PC-9 (cell line): ENCODE data around the gene RHOC. TPM values are rescaled to one million over a fixed set of nuclear protein-coding genes. Genes with fewer than 3 reads are reported as not detected.

Experiments
- BruUV-seq: library from RNA; stranded (reverse); fragments of 400-500 nt; replicated peaks from 2 replicates; lab custom pipeline; 2021; lab: Mats Ljungman, UMichigan
- CTCF ChIA-PET: fragments of 300-600 bp; sonication (Branson Sonifier 250); formaldehyde crosslinking; loops from one replicate; lab custom pipeline; 2022; ENCODE audit warnings: antibody characterized with exemption; lab: Charles Lee
- POLR2A ChIA-PET: fragments of 300-600 bp; sonication (Branson Sonifier 250); formaldehyde crosslinking; loops from one replicate; lab custom pipeline; 2022; ENCODE audit warnings: antibody characterized with exemption; ENCODE audit not compliant: unreplicated experiment; lab: Charles Lee
- DNase-seq, 2 experiments: peaks; one replicate each; pipeline versions ENCODE4 v3.0.0 to v3.0.0-alpha.2; 2015 to 2022; ENCODE audit warnings: mixed read lengths in 1 of 2
- H2AFZ ChIP-seq: fragments of 200-600 bp; sonication (generic); 2 replicates; pipeline ENCODE4 v1.8.1; 2017; ENCODE audit warnings: antibody characterized with exemption
- H3F3A ChIP-seq: fragments of 200-600 bp; sonication (generic); 2 replicates; pipeline ENCODE4 v1.8.1; 2017; ENCODE audit warnings: antibody characterized with exemption, mild to moderate bottlenecking, low read depth; ENCODE audit not compliant: insufficient read depth
- H3K27ac ChIP-seq: fragments of 200-600 bp; sonication (generic); 2 replicates; pipeline ENCODE4 v1.6.1; 2016; ENCODE audit warnings: mixed run types
- H3K27me3 ChIP-seq: fragments of 200-600 bp; sonication (generic); 2 replicates; pipeline ENCODE4 v1.6.1; 2016; ENCODE audit warnings: low read depth, mixed run types; ENCODE audit not compliant: insufficient read depth
- H3K36me3 ChIP-seq: fragments of 200-600 bp; sonication (generic); 2 replicates; pipeline ENCODE4 v1.6.1; 2016; ENCODE audit warnings: low read depth, mixed run types
- H3K4me1 ChIP-seq: fragments of 200-600 bp; sonication (generic); replicated peaks from 2 replicates; pipeline ENCODE4 v1.6.1; 2016; ENCODE audit warnings: mixed run types; ENCODE audit not compliant: insufficient read depth
- H3K4me2 ChIP-seq: fragments of 200-600 bp; sonication (generic); 2 replicates; pipeline ENCODE4 v1.6.1; 2017; ENCODE audit warnings: mixed run types
- H3K4me3 ChIP-seq: fragments of 200-600 bp; sonication (generic); 2 replicates; pipeline ENCODE4 v1.6.1; 2016; ENCODE audit warnings: mixed run types
- H3K79me2 ChIP-seq: fragments of 200-600 bp; sonication (generic); 2 replicates; pipeline ENCODE4 v1.6.1; 2017; ENCODE audit warnings: low read depth, mixed run types
- H3K9me2 ChIP-seq: fragments of 200-600 bp; sonication (generic); 2 replicates; pipeline ENCODE4 v1.8.1; 2017; ENCODE audit warnings: mild to moderate bottlenecking; ENCODE audit not compliant: insufficient read depth
- H3K9me3 ChIP-seq: fragments of 200-600 bp; sonication (generic); 2 replicates; pipeline ENCODE4 v1.8.1; 2016; ENCODE audit warnings: low read depth; ENCODE audit not compliant: insufficient read depth
- H4K20me1 ChIP-seq: fragments of 200-600 bp; sonication (generic); 2 replicates; pipeline ENCODE4 v1.8.1; 2017; ENCODE audit not compliant: insufficient read depth
- EZH2 ChIP-seq: fragments of 200-600 bp; sonication (generic); IDR thresholded peaks from 2 replicates; pipeline ENCODE4 v1.8.0; 2017; ENCODE audit warnings: antibody characterized with exemption, low read depth
- intact Hi-C: fragments of 100-400 bp; cut with micrococcal nuclease; formaldehyde crosslinking; loops from one replicate; pipeline ENCODE4 v1.10.0; 2022; ENCODE audit not compliant: unreplicated experiment
- total RNA-seq: library from RNA; stranded (reverse); gene quantifications from 2 replicates; pipeline ENCODE4 v1.2.3, GENCODE V29; 2021
- TF ChIP-seq, protein P1 (sequence below): fragments of 200-600 bp; sonication (generic); conservative IDR thresholded peaks from 2 replicates; pipeline ENCODE4 v1.6.1; 2017; ENCODE audit warnings: mixed run types, antibody characterized with exemption, mild to moderate bottlenecking, moderate library complexity

RHOC gene
- total RNA-seq, 1 experiment from 2014 or later: 200 TPM

DNA sequence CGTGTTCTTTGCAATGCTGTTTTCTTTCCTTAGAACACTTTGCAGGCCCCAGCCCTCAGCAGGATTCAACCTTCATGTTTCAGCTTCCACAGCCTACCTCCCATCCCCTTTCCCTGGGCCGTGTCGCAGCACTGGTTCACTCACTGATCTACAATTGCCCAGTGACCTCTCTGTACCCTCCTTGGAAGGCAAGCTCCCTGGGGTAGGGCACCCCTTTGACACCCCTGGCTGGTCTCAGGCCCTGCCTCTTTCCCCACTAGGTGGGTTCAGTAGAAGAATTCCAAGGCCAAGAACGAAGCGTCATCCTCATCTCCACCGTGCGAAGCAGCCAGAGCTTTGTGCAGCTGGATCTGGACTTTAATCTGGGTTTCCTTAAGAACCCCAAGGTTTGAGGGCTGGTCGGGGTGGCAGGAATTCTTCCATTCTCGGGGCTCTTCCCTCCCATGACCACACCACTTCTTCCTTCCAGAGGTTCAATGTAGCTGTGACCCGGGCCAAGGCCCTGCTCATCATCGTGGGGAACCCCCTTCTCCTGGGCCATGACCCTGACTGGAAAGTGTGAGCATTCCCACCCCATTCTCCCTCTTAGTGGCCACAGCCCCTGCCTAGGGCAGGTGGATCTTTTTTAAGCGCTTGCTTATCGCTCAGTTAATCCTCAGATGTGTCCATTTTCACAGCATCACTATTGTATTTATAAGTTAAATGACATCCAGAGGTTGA, 7.3 kb downstream of the RHOC start:
- Histone ChIP-seq H3K36me3 (peaks cover 27% of the 10 kb centered on the region), H3K27ac (peak overlapping the region; percentile 49), H3K4me1 (peaks cover 65% of the 10 kb centered on the region), H3K79me2 (peaks cover 31% of the 10 kb centered on the region), H3F3A (peaks cover 50% of the 10 kb centered on the region), H3K9me3 (no peaks in the 10 kb centered on the region), H3K9me2 (no peaks in the 10 kb centered on the region), H3K27me3 (no peaks in the 10 kb centered on the region), H3K4me2 (peak overlapping the region; percentile 64; the same call in 1 of the 2 replicates), H2AFZ (no peak overlapping the region), H3K4me3 (no peak overlapping the region), H4K20me1 (no peaks in the 10 kb centered on the region)
- intact Hi-C loops: loop anchor here (10.0 kb wide), 1 partner anchor 235 kb away; no protein-coding TSS in a partner anchor
- ChIA-PET CTCF (interaction anchor here (0.7 kb wide), 2 partner anchors 146 to 373 kb away, joined by 3 read pairs; no protein-coding TSS in a partner anchor), POLR2A (interaction anchor here (0.6 to 0.7 kb wide), 3 partner anchors 26 to 515 kb away, joined by 3 to 26 read pairs (median 14); no protein-coding TSS in a partner anchor)
- BruUV-seq: no TSS peak
- DNase-seq: no peak
- TF ChIP-seq EZH2: no peak
- TF ChIP-seq, protein P1, sequence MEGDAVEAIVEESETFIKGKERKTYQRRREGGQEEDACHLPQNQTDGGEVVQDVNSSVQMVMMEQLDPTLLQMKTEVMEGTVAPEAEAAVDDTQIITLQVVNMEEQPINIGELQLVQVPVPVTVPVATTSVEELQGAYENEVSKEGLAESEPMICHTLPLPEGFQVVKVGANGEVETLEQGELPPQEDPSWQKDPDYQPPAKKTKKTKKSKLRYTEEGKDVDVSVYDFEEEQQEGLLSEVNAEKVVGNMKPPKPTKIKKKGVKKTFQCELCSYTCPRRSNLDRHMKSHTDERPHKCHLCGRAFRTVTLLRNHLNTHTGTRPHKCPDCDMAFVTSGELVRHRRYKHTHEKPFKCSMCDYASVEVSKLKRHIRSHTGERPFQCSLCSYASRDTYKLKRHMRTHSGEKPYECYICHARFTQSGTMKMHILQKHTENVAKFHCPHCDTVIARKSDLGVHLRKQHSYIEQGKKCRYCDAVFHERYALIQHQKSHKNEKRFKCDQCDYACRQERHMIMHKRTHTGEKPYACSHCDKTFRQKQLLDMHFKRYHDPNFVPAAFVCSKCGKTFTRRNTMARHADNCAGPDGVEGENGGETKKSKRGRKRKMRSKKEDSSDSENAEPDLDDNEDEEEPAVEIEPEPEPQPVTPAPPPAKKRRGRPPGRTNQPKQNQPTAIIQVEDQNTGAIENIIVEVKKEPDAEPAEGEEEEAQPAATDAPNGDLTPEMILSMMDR: no peak

DNA sequence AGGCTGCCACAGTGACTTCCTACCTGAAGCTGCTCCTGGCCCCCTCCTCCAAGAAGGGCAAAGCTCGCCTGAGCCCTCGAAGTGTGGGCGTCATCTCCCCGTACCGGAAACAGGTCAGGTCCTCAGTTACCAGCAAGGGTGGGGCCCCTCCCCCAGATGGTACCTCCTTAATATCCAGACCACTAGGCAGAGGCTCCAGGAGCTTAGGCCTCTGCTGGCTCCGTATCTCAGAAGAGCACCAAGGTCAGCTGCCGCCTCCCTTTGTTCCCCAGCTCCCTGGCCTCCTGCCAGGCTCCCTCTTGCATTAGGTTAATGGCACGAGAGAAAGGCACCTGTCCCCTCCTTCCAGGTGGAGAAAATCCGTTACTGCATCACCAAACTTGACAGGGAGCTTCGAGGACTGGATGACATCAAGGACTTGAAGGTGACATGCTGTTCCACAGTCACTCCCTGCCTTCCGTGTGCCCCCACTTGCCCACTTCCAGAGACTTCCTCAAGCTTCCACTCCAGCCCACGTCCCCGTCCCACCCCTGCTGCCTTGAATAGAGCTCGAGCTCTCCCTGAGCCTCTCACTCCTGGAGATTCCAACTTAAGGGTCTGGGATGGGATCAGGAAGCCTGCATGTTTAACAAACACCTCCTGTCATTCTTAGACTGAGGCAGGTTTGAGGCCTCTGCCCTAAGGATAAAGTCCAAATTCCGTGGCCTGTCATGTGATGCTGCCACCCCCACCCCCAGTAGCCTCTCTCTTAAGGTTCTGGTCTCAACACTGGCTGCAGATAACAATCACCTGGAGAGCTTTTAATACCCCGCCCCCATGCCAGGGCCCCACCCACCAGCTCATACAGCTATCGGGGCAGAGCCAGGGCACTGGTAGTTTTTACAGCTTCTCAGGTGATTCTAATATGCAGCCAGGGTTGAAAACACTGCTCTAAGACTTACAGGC, 8.3 kb downstream of the RHOC start:
- peak; percentile 60 to 79 for DNase-seq
- no peak for TF ChIP-seq EZH2
- TF ChIP-seq, protein P1: no peak
- Histone ChIP-seq H2AFZ (no peak overlapping the region), H3K27me3 (no peaks in the 10 kb centered on the region), H3K4me3 (no peak overlapping the region), H3K9me3 (no peaks in the 10 kb centered on the region), H3K4me2 (no peak overlapping the region), H3K9me2 (no peaks in the 10 kb centered on the region), H3K36me3 (peaks cover 27% of the 10 kb centered on the region), H3K4me1 (peaks cover 55% of the 10 kb centered on the region), H4K20me1 (no peaks in the 10 kb centered on the region), H3K27ac (peak overlapping the region; percentile 14; the same call in 1 of the 2 replicates), H3K79me2 (peaks cover 22% of the 10 kb centered on the region), H3F3A (peaks cover 41% of the 10 kb centered on the region)
- ChIA-PET CTCF (interaction anchor here (0.7 kb wide), 1 partner anchor 374 kb away, joined by 3 read pairs; no protein-coding TSS in a partner anchor), POLR2A (interaction anchor here (0.6 to 0.7 kb wide), 2 partner anchors 25 to 233 kb away, joined by 14 to 26 read pairs; no protein-coding TSS in a partner anchor)
- intact Hi-C loops: no loop called here
- BruUV-seq: no TSS peak

DNA sequence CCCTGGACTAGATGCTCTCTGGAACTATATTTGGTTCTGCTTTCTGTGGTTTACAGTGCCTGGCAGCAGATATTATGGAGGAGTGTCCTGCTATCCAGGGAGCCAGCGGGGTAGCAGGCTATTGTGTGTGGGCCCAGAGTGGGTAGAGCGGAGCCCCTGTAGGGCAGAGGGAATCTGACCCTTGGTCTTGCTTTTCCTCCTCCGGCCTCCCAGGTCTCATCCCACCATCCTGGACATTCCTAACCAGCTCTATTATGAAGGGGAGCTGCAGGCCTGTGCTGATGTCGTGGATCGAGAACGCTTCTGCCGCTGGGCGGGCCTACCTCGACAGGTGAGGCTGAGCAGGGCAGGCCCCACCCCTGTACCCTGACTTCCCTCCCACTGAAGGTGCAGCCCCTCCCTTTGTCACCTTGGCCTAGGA, 9.1 kb downstream of the RHOC start:
- no peak for DNase-seq
- Histone ChIP-seq H3K4me3 (no peak overlapping the region), H3K27ac (no peak overlapping the region), H3K79me2 (peaks cover 14% of the 10 kb centered on the region; the same call in 1 of the 2 replicates), H3K9me3 (no peaks in the 10 kb centered on the region), H3K36me3 (peaks cover 26% of the 10 kb centered on the region), H3K4me2 (no peak overlapping the region), H2AFZ (no peak overlapping the region), H3K9me2 (no peaks in the 10 kb centered on the region), H4K20me1 (no peaks in the 10 kb centered on the region), H3F3A (peaks cover 40% of the 10 kb centered on the region), H3K27me3 (no peaks in the 10 kb centered on the region), H3K4me1 (peaks cover 47% of the 10 kb centered on the region)
- BruUV-seq: no TSS peak
- ChIA-PET CTCF (no interaction called here), POLR2A (no interaction called here)
- TF ChIP-seq EZH2: no peak
- TF ChIP-seq, protein P1: no peak
- intact Hi-C loops: no loop called here
